Measurements from ENCODE around the gene SH3RF1. TPM values are rescaled to one million over a fixed set of nuclear protein-coding genes. Genes with fewer than 3 reads are reported as not detected.
A peak's percentile ranks its signal among the peaks of the same experiment; 100 is the strongest.

The SH3RF1 gene
- total RNA-seq, 1 donor from 2014 or later: 19.6 TPM

DNA sequence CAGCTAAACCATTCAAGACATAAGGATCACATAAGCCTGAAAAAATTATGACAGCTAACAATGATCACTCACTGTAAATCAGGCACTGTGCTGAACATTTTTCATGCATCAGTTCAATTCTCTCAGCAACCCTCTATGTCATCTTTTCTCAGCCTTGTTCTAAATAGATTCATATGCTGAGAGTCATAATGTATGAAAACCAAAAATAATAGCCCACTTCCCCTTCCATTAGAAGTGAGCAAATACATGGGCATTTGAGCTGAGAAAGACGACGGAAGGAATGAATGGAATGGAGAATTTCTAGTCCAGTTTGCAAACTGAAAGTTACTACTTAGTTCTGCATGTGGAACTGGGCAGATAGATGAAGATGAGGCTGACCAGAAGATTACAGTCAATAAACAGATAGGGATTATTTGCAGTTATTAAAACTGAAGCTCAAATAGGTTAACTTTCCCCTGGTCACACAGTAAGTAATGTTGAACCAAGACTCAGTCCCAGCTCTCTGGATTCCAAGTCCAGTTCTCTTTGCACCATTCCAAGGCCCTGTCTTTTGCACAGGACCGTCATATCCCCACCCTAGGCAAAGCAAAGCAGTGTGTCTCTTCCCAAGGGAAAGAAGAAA, 1.6 kb upstream of the SH3RF1 start:
- H3K4me1 Mint-ChIP-seq: peaks cover 42% of the 10 kb centered on the region
- H3K27me3 Mint-ChIP-seq (ENCODE audit: low read depth): no peaks in the 10 kb centered on the region
- no peak for DNase-seq (ENCODE audit: low spot score in 2 of 2, unreplicated experiment in 2 of 2)
- no peaks in the 10 kb centered on the region for H3K36me3 Mint-ChIP-seq
- peak overlapping the region; percentile 77 for H3K4me3 Mint-ChIP-seq
- TF ChIP-seq CTCF (IDR thresholded peaks at IDR 0.05; ENCODE audit: unreplicated experiment): no peak
- H3K9me3 Mint-ChIP-seq: no peaks in the 10 kb centered on the region
- peak overlapping the region; percentile 70 for H3K27ac Mint-ChIP-seq

DNA sequence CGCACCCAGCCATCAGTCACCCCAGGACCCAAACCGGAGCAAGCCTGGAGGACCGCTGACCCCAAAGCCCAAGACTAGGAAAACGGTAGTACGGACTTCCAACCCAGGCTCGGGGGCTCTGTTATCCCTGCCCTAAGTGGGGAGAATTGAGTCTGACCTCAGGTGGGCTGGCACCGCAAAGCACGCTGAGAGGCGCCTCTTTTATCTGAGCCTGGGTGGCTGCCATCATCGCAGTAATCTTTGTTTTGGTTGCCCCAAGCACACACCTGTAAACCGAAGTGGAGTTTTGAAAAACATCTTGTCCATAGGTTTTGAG, 894 bp upstream of the SH3RF1 start:
- Mint-ChIP-seq H3K27me3 (ENCODE audit: low read depth) (no peaks in the 10 kb centered on the region), H3K9me3 (no peaks in the 10 kb centered on the region)

GRCh38 chr4:169269916-169270809, 593 bp downstream of the SH3RF1 start:
- peaks cover 52% of the 10 kb centered on the region for H3K4me1 Mint-ChIP-seq
- H3K36me3 Mint-ChIP-seq: no peaks in the 10 kb centered on the region
- no peak for TF ChIP-seq CTCF (IDR thresholded peaks at IDR 0.05; ENCODE audit: unreplicated experiment)
- peak overlapping the region; percentile 92 for H3K27ac Mint-ChIP-seq
- peak overlapping the region; percentile 92 for H3K4me3 Mint-ChIP-seq
- no peaks in the 10 kb centered on the region for H3K27me3 Mint-ChIP-seq (ENCODE audit: low read depth)
- peak; percentile 34 to 70 for DNase-seq (ENCODE audit: low spot score in 2 of 2, unreplicated experiment in 2 of 2)
- H3K9me3 Mint-ChIP-seq: no peaks in the 10 kb centered on the region

More for the DNA sequence above, 894 bp upstream of the SH3RF1 start:
- Mint-ChIP-seq H3K4me1 (peaks cover 49% of the 10 kb centered on the region), H3K4me3 (peak overlapping the region; percentile 77), H3K27ac (peak overlapping the region; percentile 70), H3K36me3 (no peaks in the 10 kb centered on the region)
- no peak for DNase-seq (ENCODE audit: low spot score in 2 of 2, unreplicated experiment in 2 of 2)
- TF ChIP-seq CTCF (IDR thresholded peaks at IDR 0.05; ENCODE audit: unreplicated experiment): no peak

GRCh38 chr4:169268951-169269760, 1.6 kb downstream of the SH3RF1 start:
- TF ChIP-seq CTCF (IDR thresholded peaks at IDR 0.05; ENCODE audit: unreplicated experiment): no peak
- no peaks in the 10 kb centered on the region for H3K9me3 Mint-ChIP-seq
- H3K27ac Mint-ChIP-seq: peak overlapping the region; percentile 92
- no peaks in the 10 kb centered on the region for H3K27me3 Mint-ChIP-seq (ENCODE audit: low read depth)
- peak overlapping the region; percentile 92 for H3K4me3 Mint-ChIP-seq
- H3K36me3 Mint-ChIP-seq: peaks cover 9% of the 10 kb centered on the region
- peaks cover 43% of the 10 kb centered on the region for H3K4me1 Mint-ChIP-seq
- DNase-seq (ENCODE audit: low spot score in 2 of 2, unreplicated experiment in 2 of 2): no peak

DNA sequence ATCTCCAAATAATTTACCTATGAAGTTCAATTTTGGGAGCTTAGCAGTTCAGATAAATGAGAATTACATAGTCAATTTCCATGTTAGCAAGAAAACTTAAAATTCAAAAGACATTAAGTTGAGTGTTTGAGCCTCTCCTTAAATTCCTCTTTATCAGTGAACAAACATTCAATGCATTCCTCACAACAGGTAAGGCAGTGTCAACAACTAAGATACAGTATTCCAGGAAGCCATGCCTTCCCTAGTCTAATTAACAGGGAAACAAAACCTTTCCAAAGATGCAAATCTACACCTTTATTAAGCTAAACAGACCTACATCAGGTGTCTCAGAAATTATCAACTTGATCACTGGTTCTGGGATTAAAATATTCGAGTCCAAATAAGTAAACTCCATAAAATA, 3.7 kb downstream of the SH3RF1 start:
- H3K9me3 Mint-ChIP-seq: no peaks in the 10 kb centered on the region
- no peaks in the 10 kb centered on the region for H3K27me3 Mint-ChIP-seq (ENCODE audit: low read depth)
- H3K27ac Mint-ChIP-seq: no peak overlapping the region
- H3K4me3 Mint-ChIP-seq: no peak overlapping the region
- H3K36me3 Mint-ChIP-seq: peaks cover 24% of the 10 kb centered on the region
- TF ChIP-seq CTCF (IDR thresholded peaks at IDR 0.05; ENCODE audit: unreplicated experiment): no peak
- peaks cover 31% of the 10 kb centered on the region for H3K4me1 Mint-ChIP-seq
- DNase-seq (ENCODE audit: low spot score in 2 of 2, unreplicated experiment in 2 of 2): no peak
